NCI-H1417 treated with DMSO at 0.1 percent for 48 hours (cell line): ENCODE data around the gene SPAG16.
"Not testable (repeated sequence)": the region's sequence is repeated elsewhere in the genome, so short reads cannot be mapped to it uniquely, and the experiment has no call there.

Experiments used
- DNase-seq: peaks from one replicate; lab custom pipeline; 2025; lab: John Stamatoyannopoulos, UW

Gene SPAG16

GRCh38 chr2:213408426-213409070 lies 124.3 kb downstream of the SPAG16 start:
- not testable (repeated sequence) for DNase-seq

- DNase-seq = not testable (repeated sequence)
Measured at GRCh38 chr2:213410687-213411086, 126.4 kb downstream of the SPAG16 start.

GRCh38 chr2:213411582-213412289 lies 127.5 kb downstream of the SPAG16 start:
- DNase-seq = no peak

GRCh38 chr2:213415093-213415492 lies 130.8 kb downstream of the SPAG16 start:
- DNase-seq = no peak

- DNase-seq = no peak
Measured at GRCh38 chr2:213416832-213417231, 132.6 kb downstream of the SPAG16 start.

- DNase-seq = no peak
Measured at GRCh38 chr2:213419980-213420379, 135.7 kb downstream of the SPAG16 start.

- no peak for DNase-seq
Measured at GRCh38 chr2:213420828-213421385, 136.6 kb downstream of the SPAG16 start.

- DNase-seq = no peak
Measured at GRCh38 chr2:213422211-213422610, 137.9 kb downstream of the SPAG16 start.

- DNase-seq = no peak
Measured at GRCh38 chr2:213425618-213426017, 141.4 kb downstream of the SPAG16 start.

- DNase-seq = no peak
Measured at GRCh38 chr2:213429516-213429915, 145.3 kb downstream of the SPAG16 start.

GRCh38 chr2:213443921-213444320 lies 159.7 kb downstream of the SPAG16 start:
- DNase-seq = no peak

GRCh38 chr2:213451542-213452239 lies 167.4 kb downstream of the SPAG16 start:
- DNase-seq = no peak

GRCh38 chr2:213455316-213456008 lies 171.2 kb downstream of the SPAG16 start:
- no peak for DNase-seq

GRCh38 chr2:213475433-213475832 lies 191.2 kb downstream of the SPAG16 start:
- no peak for DNase-seq

- no peak for DNase-seq
Measured at GRCh38 chr2:213476641-213477040, 192.4 kb downstream of the SPAG16 start.

- DNase-seq = no peak
Measured at GRCh38 chr2:213490087-213490486, 205.8 kb downstream of the SPAG16 start.

- DNase-seq = no peak
Measured at GRCh38 chr2:213491376-213491775, 207.1 kb downstream of the SPAG16 start.

GRCh38 chr2:213496226-213496625 lies 212.0 kb downstream of the SPAG16 start:
- no peak for DNase-seq

- DNase-seq = no peak
Measured at GRCh38 chr2:213500881-213501280, 216.6 kb downstream of the SPAG16 start.

- DNase-seq = no peak
Measured at GRCh38 chr2:213524164-213524563, 239.9 kb downstream of the SPAG16 start.

- DNase-seq = no peak
Measured at GRCh38 chr2:213537579-213537978, 253.3 kb downstream of the SPAG16 start.

- DNase-seq = no peak
Measured at GRCh38 chr2:213544940-213545339, 260.7 kb downstream of the SPAG16 start.
